HG03575 (cell line): ENCODE results near the gene IL18R1.

Experiments
- ATAC-seq: cut with Tn5 transposase; IDR thresholded peaks from one replicate; pipeline ENCODE4 v1.9.1; 2021; ENCODE audit not compliant: unreplicated experiment, insufficient number of reproducible peaks, low FRiP score; ENCODE audit errors: extremely low read depth

Gene IL18R1

DNA sequence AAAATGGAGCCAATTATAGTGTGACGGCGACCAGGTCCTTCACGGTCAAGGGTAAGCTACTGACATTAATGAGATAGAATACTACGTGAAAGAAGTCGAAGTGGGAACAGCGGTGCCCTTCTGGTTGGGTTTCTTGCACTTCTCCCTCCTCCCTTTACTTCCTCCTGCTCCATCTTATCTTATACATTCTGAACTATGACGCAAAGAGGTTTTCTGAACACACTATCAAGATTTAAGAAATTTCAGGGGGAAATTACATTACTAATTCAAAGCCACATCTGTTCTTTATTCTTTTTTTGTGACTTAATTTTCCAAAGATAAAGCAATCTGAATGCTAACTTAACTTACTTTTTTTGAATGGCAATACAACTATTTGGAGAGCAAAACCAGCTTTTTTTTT is 14.8 kb upstream of the IL18R1 start:
- no peak for ATAC-seq

DNA sequence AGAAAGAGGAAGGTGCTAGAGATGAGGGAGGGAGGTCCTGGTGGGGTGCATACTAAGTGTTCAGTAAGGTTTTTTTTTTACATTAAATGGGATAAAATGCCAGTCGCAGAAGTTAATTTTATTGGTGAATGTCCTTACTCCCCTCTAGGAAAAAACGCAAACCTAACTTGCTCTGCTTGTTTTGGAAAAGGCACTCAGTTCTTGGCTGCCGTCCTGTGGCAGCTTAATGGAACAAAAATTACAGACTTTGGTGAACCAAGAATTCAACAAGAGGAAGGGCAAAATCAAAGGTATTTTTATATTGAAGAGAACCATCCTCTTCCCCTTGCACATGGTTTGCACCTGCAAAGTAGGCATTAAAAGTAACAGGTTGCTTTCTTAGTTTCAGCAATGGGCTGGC is 12.7 kb upstream of the IL18R1 start:
- ATAC-seq, result no peak

DNA sequence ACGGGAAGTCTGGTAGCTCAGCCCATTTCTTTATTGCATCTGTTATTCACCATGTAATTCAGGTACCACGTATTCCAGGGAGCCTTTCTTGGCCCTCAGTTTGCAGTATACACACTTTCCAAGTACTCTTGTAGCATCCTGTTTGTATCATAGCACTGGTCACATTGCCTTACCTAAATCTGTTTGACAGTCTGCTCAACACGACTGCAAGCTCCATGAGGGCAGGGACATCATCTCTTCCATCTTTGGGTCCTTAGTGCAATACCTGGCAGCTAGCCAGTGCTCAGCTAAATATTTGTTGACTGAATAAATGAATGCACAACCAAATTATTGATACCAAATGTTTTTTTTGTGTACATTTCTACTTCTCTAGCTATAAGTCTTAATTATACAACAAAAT is 11.2 kb upstream of the IL18R1 start:
- no peak for ATAC-seq

DNA sequence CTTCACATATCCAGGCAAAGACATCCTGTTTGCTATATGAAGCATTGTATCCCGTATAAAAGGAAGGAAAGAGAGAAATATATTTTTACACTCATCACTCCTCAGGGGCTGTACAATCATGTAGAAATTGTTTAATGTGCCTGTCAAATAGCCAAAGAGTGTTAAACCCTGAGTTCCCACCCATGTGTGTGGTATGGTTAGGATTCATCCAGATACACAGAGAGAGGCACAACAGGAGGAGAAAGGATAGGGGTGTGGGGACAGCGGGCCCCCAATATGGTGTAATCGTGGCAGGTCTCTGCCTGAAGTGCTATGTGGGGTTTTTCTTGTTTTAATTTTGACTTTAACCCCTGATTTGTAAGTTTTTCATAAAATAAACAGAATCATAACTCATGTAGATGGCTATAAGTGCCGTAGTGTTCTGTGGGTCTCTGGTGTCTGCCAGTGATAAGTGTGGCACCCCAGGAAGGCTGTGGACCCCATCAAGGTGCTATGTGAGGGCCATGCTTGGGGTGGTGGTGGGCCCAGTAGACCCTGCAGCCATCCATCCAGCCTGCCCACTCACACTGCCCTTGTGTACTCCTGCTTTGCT is 10.2 kb upstream of the IL18R1 start:
- no peak for ATAC-seq

DNA sequence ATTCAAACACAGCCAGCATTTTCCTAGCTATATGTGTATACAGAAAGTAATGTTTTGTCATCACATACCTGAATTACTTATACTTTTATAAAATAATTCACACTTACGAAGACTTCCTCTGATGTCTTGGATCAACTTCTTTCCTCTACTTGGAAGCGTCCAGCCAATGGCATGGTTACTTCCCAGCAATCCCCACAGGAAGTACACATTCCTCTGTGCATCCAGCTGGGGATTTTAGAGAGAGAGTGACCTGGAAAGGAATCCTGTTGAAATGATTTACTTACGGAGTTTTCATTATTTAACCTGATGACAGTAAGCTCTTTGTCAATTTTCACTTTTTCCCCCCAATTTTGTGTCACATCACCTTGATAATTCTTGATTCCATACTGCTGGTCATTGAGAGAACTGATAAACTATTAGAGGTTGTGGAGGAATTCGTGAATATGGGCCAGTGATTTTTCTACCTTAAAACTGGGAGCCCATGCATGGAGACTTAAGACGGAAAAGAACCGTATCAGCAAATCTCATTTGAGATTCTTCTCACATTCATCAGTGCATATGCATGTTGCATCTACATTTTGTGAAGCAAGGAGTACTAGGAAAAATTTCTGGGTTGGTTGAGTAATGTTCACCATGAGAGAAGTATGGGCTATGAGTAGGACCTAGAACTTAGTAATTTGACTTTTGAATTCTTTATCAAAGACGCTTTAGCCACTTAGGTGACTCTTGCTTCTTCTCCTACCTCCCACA is 9.0 kb upstream of the IL18R1 start:
- no peak for ATAC-seq

DNA sequence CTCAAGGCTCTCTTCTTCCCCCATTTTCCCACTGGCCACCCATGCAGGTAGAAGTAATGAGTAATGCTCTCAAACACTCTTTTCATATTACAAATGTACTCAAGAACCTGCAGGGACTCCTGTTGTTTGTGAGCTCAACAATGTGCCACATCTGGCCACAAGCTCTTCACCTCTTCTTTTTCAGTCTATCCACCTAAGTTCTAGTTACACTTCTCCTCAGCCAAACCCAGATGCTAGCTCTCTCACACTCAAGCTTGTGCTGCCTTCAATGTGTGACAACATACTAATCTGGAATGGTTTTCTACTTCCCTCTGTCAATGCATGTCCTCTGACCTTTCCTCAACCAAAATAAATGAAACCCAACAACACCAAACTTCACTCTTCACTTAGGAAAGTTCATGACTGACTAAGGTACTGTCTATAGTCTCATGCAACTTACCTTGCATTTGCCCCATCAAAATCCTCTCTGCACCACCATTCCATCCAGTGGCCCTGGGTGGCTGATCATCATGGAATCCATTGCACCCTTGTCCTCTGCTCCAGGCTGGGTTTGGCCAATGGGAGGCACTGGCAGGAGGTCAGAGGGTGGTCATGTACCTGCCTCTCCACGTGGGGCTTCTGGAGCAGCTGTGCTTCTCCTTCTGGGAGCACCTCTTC is 5.3 kb upstream of the IL18R1 start:
- no peak for ATAC-seq

DNA sequence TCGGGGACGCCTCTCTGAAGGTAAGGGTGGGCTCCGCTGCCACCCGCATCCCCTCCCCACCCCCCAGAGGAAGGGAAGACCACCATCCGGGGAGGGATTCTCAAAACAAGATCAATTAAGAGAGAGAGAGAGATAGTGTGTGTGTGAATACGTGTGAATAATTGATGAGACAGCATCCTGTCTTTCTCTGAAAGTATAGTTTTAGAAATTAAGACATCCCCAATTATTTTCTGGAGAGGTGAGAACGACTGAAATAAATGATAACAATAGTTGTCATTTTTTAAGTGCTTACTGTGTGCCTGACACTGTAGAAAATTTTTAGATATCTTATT is 751 bp downstream of the IL18R1 start:
- no peak for ATAC-seq

DNA sequence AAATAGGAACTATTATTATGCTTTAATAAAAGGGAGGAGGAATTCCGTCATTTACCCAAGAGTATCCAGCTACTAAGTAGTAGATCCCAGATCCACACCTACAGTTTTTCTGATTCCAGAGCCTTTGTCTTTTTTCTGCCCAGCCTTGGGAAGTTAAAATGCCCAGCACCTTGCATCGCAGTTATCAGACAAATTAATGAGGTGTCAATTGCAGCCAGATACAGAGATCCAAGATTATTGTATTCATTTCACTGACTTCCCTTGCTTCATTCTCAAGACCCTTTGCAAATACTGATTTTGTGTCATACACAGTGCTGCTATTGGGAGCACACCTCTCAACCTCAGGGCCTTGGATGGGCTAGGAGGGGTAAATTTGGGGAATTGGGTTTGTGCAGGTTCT is 1.1 kb downstream of the IL18R1 start:
- ATAC-seq, result no peak

DNA sequence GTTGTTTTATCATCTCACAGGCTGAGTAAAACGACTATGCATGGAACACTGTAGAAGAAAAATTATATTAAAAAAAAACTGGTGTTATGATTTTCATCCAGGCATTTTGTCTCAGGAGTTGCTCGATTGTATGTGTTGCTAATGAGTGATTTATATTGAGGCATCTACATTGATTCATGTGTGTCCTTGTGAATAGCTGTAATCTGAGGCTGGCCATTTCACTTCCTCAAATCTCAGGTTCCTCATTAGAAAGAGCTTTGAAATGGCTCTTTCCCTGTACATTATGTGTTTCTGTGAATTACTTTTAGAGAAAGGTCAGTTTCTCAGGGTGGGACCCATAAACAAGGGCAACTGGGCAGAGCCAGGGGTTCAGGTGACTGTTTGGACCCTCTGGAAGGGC is 2.3 kb downstream of the IL18R1 start:
- ATAC-seq, result no peak

DNA sequence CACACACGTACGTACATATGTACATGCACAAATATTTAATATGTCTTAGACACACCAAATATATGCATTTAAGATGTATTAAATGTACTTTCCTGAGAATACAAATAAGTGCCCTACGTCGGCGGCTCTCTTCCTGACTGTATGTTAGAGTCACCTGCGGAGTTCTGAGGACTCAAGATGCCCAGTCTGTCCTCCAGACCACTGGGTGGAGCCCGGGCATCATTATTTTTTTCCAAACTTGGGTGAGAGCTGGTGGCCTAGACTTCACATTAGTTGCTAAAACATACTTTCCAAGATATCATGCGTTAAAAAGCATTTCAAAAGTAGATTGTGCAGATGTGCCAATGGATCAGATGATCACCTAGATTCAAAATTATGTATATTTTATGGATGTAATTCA is 2.9 kb downstream of the IL18R1 start:
- no peak for ATAC-seq

DNA sequence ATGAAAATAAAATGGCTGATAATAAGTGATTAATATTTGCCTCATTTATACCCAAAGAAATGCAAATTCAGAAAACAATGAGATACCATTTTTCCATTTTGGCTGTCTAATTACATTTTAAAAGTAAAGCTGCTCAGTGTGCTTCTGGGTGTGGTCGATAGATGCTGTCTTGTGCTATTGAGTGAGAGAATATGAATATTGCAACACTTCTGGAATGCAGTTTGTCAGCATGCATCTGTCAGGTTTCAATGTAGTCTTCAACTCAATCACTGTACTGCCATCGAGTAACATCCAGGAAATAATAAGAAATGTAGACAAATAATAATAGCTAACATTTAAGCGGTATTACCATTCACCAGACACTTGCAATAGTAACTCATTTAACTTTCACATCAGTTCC is 3.9 kb downstream of the IL18R1 start:
- no peak for ATAC-seq

DNA sequence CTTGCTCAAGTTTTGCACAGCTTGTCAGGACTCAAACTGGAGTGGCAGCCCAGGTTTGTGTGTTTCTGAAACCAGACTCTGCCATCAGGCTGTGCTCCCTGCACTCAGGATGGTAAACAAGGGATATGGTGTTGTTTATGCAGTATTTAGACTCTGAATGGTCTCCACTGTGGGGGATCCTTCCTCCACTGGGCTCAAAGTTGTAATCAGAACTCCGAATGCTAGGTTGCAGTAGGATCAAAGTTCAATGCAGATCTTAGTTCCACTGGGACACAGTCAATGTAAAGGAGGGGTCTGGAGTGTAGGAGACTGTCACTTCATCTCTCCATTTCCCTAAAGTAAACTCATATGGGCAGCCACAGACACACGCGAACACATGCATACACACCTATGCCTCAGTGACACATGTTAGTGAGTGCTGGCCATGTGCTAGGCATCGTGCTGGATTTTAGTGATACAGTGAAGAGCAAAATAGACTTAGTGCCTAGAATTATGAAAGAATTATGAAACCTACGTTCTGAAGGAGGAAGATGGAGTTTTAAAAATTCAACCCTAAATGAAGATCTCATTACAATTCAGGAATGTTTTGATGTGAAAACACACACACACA is 6.1 kb downstream of the IL18R1 start:
- no peak for ATAC-seq

DNA sequence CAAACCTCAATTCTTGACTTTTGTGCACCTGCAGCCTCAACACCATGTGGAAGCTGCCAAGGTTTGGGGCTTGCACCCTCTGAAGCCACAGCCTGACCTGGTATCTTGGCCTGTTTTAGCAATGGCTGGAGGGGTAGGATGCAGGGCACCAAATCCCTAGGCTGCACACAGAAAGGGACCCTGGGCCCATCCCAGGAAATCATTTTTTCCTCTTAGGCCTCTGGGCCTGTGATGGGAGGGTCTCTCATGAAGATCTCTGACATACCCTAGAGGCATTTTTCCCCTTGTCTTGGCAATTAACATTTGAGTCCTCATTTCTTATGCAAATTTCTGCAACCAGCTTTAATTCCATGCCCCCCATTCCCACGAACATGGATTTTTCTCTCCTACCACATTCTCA is 10.2 kb downstream of the IL18R1 start:
- no peak for ATAC-seq

DNA sequence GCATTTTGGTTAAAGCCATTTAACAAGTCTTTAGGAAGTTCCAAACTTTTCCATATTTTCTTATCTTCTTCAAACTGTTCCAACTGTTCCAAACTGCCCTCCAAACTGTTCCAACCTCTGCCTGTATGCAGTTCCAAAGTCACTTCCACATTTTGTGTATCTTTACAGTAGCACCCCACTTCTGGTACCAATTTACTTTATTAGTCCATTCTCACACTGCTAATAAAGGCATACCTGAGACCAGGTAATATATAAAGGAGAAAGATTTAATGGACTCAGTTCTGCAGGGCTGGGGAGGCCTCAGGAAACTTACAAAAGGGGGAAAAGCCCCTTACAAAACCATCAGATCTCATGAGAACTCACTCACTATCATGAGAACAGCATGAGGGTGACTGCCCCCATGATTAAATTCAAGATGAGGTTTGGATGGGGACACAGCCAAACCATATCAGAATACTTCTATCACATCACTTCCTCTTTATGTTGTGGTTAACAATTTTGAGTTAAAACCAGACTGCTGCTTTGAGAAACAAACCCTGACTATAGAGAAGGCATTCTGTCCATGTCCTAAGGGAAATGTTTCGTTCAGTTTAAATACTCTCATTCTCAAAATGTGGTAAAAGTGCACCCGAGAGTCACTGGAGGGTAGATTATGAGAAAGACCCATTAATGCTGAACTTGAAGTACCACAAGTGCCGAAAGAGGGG is 11.0 kb downstream of the IL18R1 start:
- peak; percentile 48 for ATAC-seq

DNA sequence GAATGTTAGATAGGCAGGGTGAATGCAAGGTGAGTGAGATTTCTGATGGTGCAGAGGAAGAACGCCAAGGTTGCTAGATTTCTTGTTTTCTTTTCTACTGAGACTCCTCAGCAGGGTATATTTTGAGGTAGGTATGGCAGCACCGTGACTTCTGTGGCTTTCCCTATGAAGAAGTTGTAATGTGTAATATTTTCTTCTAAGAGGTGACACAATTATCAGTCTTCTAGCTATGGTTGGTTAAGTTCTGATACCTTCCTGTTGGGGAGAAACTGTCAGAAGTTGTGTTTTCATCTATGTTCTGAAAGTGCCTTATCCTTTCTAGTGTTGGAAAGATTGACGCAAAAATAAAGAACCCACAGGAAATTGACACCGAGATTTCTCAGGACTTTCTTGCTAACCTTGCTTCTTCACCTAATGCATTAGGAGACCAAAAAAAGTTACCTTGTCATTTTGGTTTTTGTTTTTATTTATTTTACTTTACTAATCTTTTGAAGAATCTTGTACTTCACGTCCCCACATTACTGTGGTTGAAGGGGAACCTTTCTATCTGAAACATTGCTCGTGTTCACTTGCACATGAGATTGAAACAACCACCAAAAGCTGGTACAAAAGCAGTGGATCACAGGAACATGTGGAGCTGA is 11.9 kb downstream of the IL18R1 start:
- no peak for ATAC-seq

DNA sequence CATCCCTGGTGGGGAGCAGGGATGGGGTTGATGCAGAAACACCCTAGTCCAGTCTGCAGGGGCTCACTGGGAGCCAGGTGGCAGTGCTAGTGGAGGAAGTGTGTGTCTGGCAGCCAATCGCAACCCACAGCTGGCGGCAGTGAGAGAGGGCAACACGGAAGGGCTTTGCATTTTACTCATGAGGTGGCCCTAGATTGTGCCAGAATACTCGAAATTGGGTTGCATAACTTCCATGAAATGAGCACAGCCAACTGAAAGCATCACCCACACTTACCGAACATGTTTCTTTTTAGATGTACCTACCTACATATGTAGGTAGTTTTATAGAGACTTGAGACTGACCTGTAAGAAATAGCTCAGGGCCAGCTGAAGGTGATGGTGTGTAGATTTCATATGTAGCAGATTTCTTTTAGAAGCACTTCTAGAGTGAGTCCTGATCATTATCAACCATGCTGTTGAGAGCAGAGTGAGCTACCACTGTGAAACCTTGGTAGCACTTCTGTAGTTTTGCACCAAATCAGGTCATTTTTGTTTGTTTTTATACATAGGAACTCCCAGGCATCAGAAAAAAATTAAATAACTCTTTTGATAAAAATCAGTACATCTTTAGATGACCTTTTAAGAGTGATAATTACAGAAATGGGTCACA is 13.0 kb downstream of the IL18R1 start:
- ATAC-seq, result no peak

DNA sequence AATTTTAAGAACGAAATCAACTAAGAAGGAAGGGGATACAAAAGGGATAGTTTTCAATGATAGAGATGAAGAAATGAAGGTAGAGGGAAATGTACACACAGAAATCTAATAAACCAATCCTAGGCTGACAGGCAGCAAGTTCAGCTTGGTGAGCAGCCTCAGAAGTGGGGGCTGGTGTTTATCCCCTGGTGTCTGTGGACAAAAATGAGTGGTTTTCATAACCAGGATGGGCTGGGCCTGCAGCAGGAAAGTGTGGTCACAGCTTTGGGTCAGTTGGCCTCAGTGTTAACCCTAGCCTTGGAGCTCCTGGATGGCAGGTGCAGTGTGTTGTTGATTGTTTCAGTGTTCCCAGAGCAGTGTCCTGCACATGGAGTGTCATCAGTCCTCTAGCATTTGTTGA is 14.3 kb downstream of the IL18R1 start:
- no peak for ATAC-seq

DNA sequence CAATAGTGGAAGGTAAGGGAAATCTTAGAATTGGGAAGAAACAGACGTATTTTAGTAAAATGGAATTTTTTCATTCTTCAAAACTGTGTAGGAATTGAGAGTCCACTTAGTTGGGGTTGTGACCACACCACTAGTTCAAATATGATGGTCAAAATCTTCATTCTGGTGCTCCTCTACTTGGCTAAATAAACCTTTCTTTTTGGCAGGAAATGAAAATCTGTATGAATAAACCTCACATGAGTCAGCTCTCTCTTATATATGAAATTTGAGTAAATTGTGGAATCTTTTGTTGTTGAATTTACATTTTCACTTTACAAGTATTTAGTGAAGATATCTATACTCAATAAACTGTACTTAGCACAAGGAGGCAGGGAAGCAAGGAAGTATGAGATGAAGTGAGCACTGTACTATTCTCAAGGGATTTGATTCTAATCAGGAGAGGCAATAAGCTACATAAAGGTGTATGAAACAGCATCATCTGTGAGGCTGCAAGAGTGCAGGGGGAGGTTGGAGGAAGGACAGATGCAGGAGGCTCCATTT is 20.5 kb downstream of the IL18R1 start:
- no peak for ATAC-seq

DNA sequence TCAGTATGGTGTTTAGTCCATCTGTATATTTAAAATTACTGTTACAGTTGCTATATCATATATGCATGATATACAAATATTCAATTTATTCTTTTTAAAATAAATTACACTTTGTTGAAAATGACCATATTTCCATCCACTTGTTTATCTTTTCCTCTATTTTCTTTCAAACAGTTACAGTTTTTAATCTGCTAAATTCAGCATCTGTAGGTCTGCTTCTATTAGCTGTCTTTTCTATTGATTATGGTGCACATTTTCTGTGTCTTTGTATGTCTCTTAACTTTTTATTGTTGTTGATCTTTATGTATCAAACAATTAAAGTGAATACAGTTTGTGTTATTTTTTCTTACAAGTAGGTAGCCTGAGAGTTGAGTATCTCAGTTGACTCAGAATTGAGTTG is 28.1 kb downstream of the IL18R1 start:
- no peak for ATAC-seq
